Esophagus muscularis mucosa (tissue), 4 donors: Measurements from ENCODE around the gene FRMD4A.
A peak's percentile ranks its signal among the peaks of the same experiment; 100 is the strongest.

Source experiments
- EP300 ChIP-seq: sonication (generic); formaldehyde crosslinking; IDR thresholded peaks from one replicate; pipeline ENCODE4 v1.6.1; 2017; ENCODE audit warnings: antibody characterized with exemption
- POLR2A ChIP-seq: fragments of 450-650 bp; IDR thresholded peaks from one replicate; pipeline ENCODE4 v1.6.1; 2017; ENCODE audit warnings: antibody characterized with exemption, moderate library complexity, mild to moderate bottlenecking, low read depth
- POLR2AphosphoS5 ChIP-seq, 2 donors: sonication (generic); formaldehyde crosslinking; IDR thresholded peaks; one replicate each; pipeline ENCODE4 v1.6.1; 2017; ENCODE audit warnings: antibody characterized with exemption in 2 of 2
- TF ChIP-seq, protein P1 (sequence below), 3 experiments: fragments of 200-600 bp in 2 of 3; fragments of 450-650 bp in 1 of 3; sonication (generic) in 2 of 3; IDR thresholded peaks; one replicate each; pipeline ENCODE4 v1.5.1; 2017 to 2019; ENCODE audit warnings: antibody characterized with exemption in 3 of 3, mild to moderate bottlenecking in 2 of 3, moderate library complexity in 1 of 3

DNA sequence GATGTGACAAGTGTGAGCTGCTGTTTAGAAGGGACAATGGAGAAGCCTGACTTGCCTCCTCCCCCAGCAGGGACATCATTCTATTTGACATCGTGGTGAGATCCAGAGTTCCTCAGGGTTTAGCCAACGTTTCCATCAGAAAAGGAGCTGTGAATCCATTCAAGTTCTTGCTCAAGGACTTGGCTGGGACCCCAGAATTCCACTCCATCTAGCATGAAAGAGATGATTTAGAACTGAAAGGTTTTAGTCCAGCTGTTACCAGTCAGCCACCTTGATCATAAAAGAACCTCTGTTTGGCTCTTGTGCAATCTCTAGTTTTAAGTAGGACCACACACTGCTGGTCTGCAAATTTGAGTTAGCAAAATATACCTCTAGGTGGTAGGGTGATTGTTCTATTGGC is 337.6 kb downstream of the FRMD4A start:
- no peak for TF ChIP-seq EP300
- TF ChIP-seq POLR2A, result no peak
- TF ChIP-seq, protein P1, sequence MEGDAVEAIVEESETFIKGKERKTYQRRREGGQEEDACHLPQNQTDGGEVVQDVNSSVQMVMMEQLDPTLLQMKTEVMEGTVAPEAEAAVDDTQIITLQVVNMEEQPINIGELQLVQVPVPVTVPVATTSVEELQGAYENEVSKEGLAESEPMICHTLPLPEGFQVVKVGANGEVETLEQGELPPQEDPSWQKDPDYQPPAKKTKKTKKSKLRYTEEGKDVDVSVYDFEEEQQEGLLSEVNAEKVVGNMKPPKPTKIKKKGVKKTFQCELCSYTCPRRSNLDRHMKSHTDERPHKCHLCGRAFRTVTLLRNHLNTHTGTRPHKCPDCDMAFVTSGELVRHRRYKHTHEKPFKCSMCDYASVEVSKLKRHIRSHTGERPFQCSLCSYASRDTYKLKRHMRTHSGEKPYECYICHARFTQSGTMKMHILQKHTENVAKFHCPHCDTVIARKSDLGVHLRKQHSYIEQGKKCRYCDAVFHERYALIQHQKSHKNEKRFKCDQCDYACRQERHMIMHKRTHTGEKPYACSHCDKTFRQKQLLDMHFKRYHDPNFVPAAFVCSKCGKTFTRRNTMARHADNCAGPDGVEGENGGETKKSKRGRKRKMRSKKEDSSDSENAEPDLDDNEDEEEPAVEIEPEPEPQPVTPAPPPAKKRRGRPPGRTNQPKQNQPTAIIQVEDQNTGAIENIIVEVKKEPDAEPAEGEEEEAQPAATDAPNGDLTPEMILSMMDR (IDR thresholded peaks at IDR 0.05), result no peak
- TF ChIP-seq POLR2AphosphoS5 (IDR thresholded peaks at IDR 0.05), result peak in 1 of 2 donors; percentile 40
